Measurements from ENCODE around the gene GET4. TPM values are rescaled to one million over a fixed set of nuclear protein-coding genes. Genes with fewer than 3 reads are reported as not detected.

The GET4 gene
- total RNA-seq, 6 experiments from 2014 or later = 15.6 to 38.3 (median 28.3) TPM

DNA sequence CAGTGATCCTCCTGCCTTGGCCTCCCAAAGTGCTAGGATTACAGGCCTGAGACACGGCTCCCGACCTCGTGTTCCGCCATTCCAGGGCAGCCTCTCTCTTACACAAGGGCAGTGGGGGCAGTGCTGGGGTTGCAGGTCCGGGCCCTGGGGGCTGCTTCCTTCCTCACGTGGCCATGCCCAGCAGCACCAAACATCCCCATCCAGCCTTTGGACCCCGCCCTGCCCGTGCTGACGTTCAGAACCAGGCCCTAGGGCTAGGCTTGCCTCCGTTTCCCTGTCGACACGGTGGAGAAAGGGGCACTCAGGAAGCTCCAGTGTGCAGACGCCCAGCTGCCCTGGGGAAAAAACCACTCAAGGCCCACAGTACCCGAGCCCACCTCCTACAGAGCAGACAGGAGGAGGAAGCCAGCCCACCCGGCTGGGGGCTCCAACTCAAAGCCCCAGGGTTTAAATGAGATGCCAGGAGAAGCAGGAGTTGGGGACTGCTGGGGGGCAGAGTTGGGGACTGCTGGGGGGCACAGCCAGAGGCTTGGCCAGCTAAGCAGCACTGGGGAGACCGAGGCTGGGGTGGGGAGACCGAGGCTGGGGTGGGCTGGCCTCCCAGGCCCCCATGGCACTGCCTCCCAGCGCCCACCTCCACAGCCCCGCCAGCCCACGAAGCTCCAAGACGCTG, 42.2 kb downstream of the GET4 start:
- peak; percentile 13 to 49 (median 41) for DNase-seq
- Histone ChIP-seq H3K9me3 (no peaks in the 10 kb centered on the region), H3K36me3 (no peaks in the 10 kb centered on the region), H3K4me1 (no peaks in the 10 kb centered on the region), H3K27me3 (no peaks in the 10 kb centered on the region), H3K27ac (no peak overlapping the region), H3K4me3 (no peak overlapping the region)
- TF ChIP-seq, protein P1, sequence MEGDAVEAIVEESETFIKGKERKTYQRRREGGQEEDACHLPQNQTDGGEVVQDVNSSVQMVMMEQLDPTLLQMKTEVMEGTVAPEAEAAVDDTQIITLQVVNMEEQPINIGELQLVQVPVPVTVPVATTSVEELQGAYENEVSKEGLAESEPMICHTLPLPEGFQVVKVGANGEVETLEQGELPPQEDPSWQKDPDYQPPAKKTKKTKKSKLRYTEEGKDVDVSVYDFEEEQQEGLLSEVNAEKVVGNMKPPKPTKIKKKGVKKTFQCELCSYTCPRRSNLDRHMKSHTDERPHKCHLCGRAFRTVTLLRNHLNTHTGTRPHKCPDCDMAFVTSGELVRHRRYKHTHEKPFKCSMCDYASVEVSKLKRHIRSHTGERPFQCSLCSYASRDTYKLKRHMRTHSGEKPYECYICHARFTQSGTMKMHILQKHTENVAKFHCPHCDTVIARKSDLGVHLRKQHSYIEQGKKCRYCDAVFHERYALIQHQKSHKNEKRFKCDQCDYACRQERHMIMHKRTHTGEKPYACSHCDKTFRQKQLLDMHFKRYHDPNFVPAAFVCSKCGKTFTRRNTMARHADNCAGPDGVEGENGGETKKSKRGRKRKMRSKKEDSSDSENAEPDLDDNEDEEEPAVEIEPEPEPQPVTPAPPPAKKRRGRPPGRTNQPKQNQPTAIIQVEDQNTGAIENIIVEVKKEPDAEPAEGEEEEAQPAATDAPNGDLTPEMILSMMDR (IDR thresholded peaks at IDR 0.05) = no peak
- no peak for TF ChIP-seq POLR2A (IDR thresholded peaks at IDR 0.05)
- ATAC-seq = no peak
- intact Hi-C loops (cut with DNase I) = no loop called here
- 61% methylated on average over 5 of the region's 21 CpGs for WGBS (ENCODE audit: insufficient coverage, low coverage, low lambda C conversion rate, missing lambda C conversion rate)

DNA sequence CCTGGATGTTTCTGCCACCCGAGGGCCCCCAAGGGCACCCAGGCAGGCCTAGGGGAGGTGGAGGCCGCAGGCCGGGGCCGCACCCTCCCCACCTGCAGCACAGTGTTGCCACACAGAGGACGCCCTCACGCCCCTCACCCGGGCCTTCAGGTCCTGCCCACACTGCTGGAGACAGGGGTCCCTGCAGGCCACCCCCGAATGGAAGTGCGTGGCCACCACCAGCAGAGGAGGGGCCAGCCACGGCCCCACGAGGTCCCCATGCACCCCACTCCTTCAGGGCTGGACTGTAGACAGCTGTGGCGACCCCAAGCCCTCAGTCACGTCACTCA, 42.7 kb downstream of the GET4 start:
- H3K4me1 ChIP-seq = no peaks in the 10 kb centered on the region
- ATAC-seq = no peak

DNA sequence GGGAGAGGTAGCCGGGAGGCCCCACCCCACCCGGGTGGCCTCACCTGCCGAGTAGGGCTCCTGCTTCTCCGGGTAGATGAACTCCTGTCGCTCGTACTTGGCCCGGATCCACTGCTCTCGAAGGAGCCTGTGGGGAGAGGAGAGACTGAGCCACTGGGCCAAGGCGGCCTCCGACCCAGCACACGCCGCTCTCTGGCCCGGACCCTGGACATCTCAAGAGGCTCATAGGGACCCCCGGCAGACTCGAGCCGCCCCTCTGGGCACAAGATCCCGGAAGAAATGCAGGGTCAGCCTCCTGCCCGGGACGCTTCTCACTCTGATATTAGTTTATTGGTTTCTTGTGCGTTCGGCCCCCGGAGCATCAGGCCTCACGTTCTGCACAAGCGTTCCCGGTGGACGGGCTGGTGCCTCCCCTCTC, 43.6 kb downstream of the GET4 start:
- 67% methylated on average over 6 of the region's 26 CpGs for WGBS (ENCODE audit: insufficient coverage, low coverage, low lambda C conversion rate, missing lambda C conversion rate)
- Histone ChIP-seq H3K4me3 (no peak overlapping the region), H3K4me1 (no peaks in the 10 kb centered on the region), H3K27me3 (no peaks in the 10 kb centered on the region), H3K27ac (no peak overlapping the region), H3K9me3 (no peaks in the 10 kb centered on the region), H3K36me3 (no peaks in the 10 kb centered on the region)
- intact Hi-C loops (cut with DNase I) = no loop called here
- no peak for TF ChIP-seq POLR2A (IDR thresholded peaks at IDR 0.05)
- TF ChIP-seq, protein P1 (IDR thresholded peaks at IDR 0.05) = no peak
- ATAC-seq (no peak), DNase-seq (peak; percentile 18 to 51 (median 44))

More for the DNA sequence above, 42.7 kb downstream of the GET4 start:
- no peak overlapping the region for H3K4me3 ChIP-seq
- DNase-seq = peak; percentile 13 to 34 (median 33)
- TF ChIP-seq, protein P1 (IDR thresholded peaks at IDR 0.05) = no peak
- no peak for TF ChIP-seq POLR2A (IDR thresholded peaks at IDR 0.05)
- no peaks in the 10 kb centered on the region for H3K9me3 ChIP-seq
- no peak overlapping the region for H3K27ac ChIP-seq
- WGBS (ENCODE audit: insufficient coverage, low coverage, low lambda C conversion rate, missing lambda C conversion rate) = 52% methylated on average over 4 of the region's 13 CpGs
- intact Hi-C loops (cut with DNase I) = no loop called here
- no peaks in the 10 kb centered on the region for H3K36me3 ChIP-seq
- no peaks in the 10 kb centered on the region for H3K27me3 ChIP-seq

DNA sequence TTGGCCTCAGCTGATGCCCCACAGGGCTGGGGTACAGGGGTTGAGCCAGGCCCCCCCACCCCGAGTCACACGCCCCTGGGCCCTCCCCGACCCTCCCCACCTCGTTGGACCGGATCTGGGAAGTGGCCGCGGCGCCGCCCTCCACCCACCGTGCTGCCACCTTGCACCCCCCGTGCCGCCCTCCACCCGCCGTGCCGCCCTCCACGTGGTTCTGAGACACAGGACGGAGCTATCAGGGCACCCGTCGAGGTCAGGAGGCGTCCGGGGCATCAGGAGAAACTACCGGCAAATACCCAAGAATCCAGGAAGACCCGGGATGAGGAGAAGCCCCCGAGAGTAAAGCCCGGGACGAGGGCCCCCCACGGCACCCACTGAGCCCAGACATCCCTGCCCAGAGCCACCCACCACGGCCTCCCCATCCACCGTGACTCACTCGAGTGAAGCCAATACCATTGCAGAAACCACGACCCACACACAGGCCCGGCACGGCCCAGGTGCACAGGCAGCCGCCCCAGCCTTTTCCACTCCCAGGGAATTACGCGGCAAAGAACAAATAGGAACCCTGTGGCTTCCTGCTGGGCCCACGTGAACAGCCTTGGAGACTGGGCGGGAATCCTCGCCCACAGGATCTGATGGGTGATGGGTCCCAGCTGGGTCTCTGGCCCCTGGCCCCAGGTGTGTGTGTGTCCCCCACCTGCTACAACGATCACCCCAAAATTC, 44.2 kb downstream of the GET4 start:
- Histone ChIP-seq H3K4me3 (no peak overlapping the region), H3K4me1 (no peaks in the 10 kb centered on the region), H3K27me3 (no peaks in the 10 kb centered on the region), H3K27ac (no peak overlapping the region), H3K36me3 (no peaks in the 10 kb centered on the region), H3K9me3 (no peaks in the 10 kb centered on the region)
- 71% methylated on average over 11 of the region's 40 CpGs for WGBS (ENCODE audit: insufficient coverage, low coverage, low lambda C conversion rate, missing lambda C conversion rate)
- TF ChIP-seq POLR2A (IDR thresholded peaks at IDR 0.05) = no peak
- TF ChIP-seq, protein P1 (IDR thresholded peaks at IDR 0.05) = no peak
- intact Hi-C loops (cut with DNase I) = no loop called here
- ATAC-seq (no peak), DNase-seq (peak; percentile 18 to 45 (median 39))

Data from right lobe of liver (tissue), 6 donors.